Measurements from ENCODE around the gene LRRC66.

Gene LRRC66

GRCh38 chr4:52019936-52020657, at the start of gene LRRC66:
LRRC66 (minus strand) TSS chr4:52020363; CDS start chr4:52017613, 2,750 bp downstream.
- Mint-ChIP-seq H3K27me3 (no peaks in the 10 kb centered on the region), H3K9me3 (no peaks in the 10 kb centered on the region), H3K27ac (no peak within 1 kb of the TSS), H3K36me3 (peaks cover 12% of the 10 kb centered on the region), H3K4me1 (peaks cover 1% of the 10 kb centered on the region), H3K4me3 (no peak within 1 kb of the TSS)
- no peak for ATAC-seq

GRCh38 chr4:52069571-52069970, 49.4 kb upstream of the LRRC66 start:
- Mint-ChIP-seq H3K27me3 (peaks cover 51% of the 10 kb centered on the region), H3K4me1 (no peaks in the 10 kb centered on the region), H3K36me3 (no peaks in the 10 kb centered on the region), H3K27ac (no peak overlapping the region), H3K4me3 (no peak overlapping the region), H3K9me3 (peaks cover 3% of the 10 kb centered on the region)
- no peak for ATAC-seq

GRCh38 chr4:52059372-52059771, 39.2 kb upstream of the LRRC66 start:
- Mint-ChIP-seq H3K4me1 (no peaks in the 10 kb centered on the region), H3K36me3 (no peaks in the 10 kb centered on the region), H3K9me3 (no peaks in the 10 kb centered on the region), H3K4me3 (no peak overlapping the region), H3K27me3 (peaks cover 21% of the 10 kb centered on the region), H3K27ac (no peak overlapping the region)
- ATAC-seq = no peak

GRCh38 chr4:52058275-52058674, 38.1 kb upstream of the LRRC66 start:
- Mint-ChIP-seq H3K9me3 (no peaks in the 10 kb centered on the region), H3K27ac (no peak overlapping the region), H3K27me3 (peaks cover 31% of the 10 kb centered on the region), H3K36me3 (no peaks in the 10 kb centered on the region), H3K4me3 (no peak overlapping the region), H3K4me1 (no peaks in the 10 kb centered on the region)
- no peak for ATAC-seq

GRCh38 chr4:52057196-52057595, 37.0 kb upstream of the LRRC66 start:
- H3K4me1 Mint-ChIP-seq = peaks cover 5% of the 10 kb centered on the region
- no peak overlapping the region for H3K4me3 Mint-ChIP-seq
- H3K36me3 Mint-ChIP-seq = no peaks in the 10 kb centered on the region
- no peak overlapping the region for H3K27ac Mint-ChIP-seq
- H3K27me3 Mint-ChIP-seq = peaks cover 40% of the 10 kb centered on the region
- no peaks in the 10 kb centered on the region for H3K9me3 Mint-ChIP-seq
- ATAC-seq = no peak

- H3K9me3 Mint-ChIP-seq = no peaks in the 10 kb centered on the region
- no peaks in the 10 kb centered on the region for H3K36me3 Mint-ChIP-seq
- H3K27ac Mint-ChIP-seq = no peak overlapping the region
- H3K27me3 Mint-ChIP-seq = peaks cover 51% of the 10 kb centered on the region
- H3K4me3 Mint-ChIP-seq = no peak overlapping the region
- ATAC-seq = no peak
- H3K4me1 Mint-ChIP-seq = peaks cover 13% of the 10 kb centered on the region
Measured at GRCh38 chr4:52054254-52054653, 34.1 kb upstream of the LRRC66 start.

GRCh38 chr4:52052475-52052780, 32.3 kb upstream of the LRRC66 start:
- no peaks in the 10 kb centered on the region for H3K9me3 Mint-ChIP-seq
- peaks cover 67% of the 10 kb centered on the region for H3K27me3 Mint-ChIP-seq
- H3K4me1 Mint-ChIP-seq = peaks cover 13% of the 10 kb centered on the region
- peak overlapping the region; percentile 77 for H3K4me3 Mint-ChIP-seq
- H3K36me3 Mint-ChIP-seq = no peaks in the 10 kb centered on the region
- peak; percentile 14 for ATAC-seq
- H3K27ac Mint-ChIP-seq = no peak overlapping the region

- H3K27ac Mint-ChIP-seq = no peak overlapping the region
Measured at GRCh38 chr4:52051615-52052474, 31.7 kb upstream of the LRRC66 start.

GRCh38 chr4:52051213-52051614, 31.1 kb upstream of the LRRC66 start, which contains the start of gene SPATA18:
SPATA18 (plus strand) TSS chr4:52051304; CDS start chr4:52051705, 401 bp downstream.
- Mint-ChIP-seq H3K27ac (no peak within 1 kb of the TSS), H3K27me3 (peaks cover 66% of the 10 kb centered on the region), H3K9me3 (no peaks in the 10 kb centered on the region), H3K4me1 (peaks cover 13% of the 10 kb centered on the region), H3K36me3 (no peaks in the 10 kb centered on the region), H3K4me3 (peak within 1 kb of the TSS; percentile 77)
- peak; percentile 81 for ATAC-seq

More at GRCh38 chr4:52051615-52052474, 31.7 kb upstream of the LRRC66 start:
- Mint-ChIP-seq H3K36me3 (no peaks in the 10 kb centered on the region), H3K9me3 (no peaks in the 10 kb centered on the region), H3K27me3 (peaks cover 67% of the 10 kb centered on the region), H3K4me3 (peak overlapping the region; percentile 77), H3K4me1 (peaks cover 13% of the 10 kb centered on the region)
- peak; percentile 57 for ATAC-seq

GRCh38 chr4:52049266-52049665, 29.1 kb upstream of the LRRC66 start:
- Mint-ChIP-seq H3K4me1 (peaks cover 13% of the 10 kb centered on the region), H3K27me3 (peaks cover 58% of the 10 kb centered on the region), H3K9me3 (no peaks in the 10 kb centered on the region), H3K36me3 (no peaks in the 10 kb centered on the region), H3K27ac (no peak overlapping the region), H3K4me3 (no peak overlapping the region)
- ATAC-seq = no peak

GRCh38 chr4:52045028-52045427, 24.9 kb upstream of the LRRC66 start:
- no peak for ATAC-seq
- Mint-ChIP-seq H3K9me3 (no peaks in the 10 kb centered on the region), H3K27me3 (peaks cover 49% of the 10 kb centered on the region), H3K27ac (no peak overlapping the region), H3K4me1 (no peaks in the 10 kb centered on the region), H3K4me3 (no peak overlapping the region), H3K36me3 (no peaks in the 10 kb centered on the region)

- no peaks in the 10 kb centered on the region for H3K36me3 Mint-ChIP-seq
- H3K4me1 Mint-ChIP-seq = peaks cover 30% of the 10 kb centered on the region
- peak within 1 kb of the TSS; percentile 81 for H3K4me3 Mint-ChIP-seq
- peaks cover 14% of the 10 kb centered on the region for H3K27me3 Mint-ChIP-seq
- peak; percentile 95 for ATAC-seq
- H3K27ac Mint-ChIP-seq = peak within 1 kb of the TSS; percentile 61
- no peaks in the 10 kb centered on the region for H3K9me3 Mint-ChIP-seq
Measured at GRCh38 chr4:52038103-52038912, 18.1 kb upstream of the LRRC66 start, which contains the start of gene SGCB. SGCB (minus strand) TSS chr4:52038299; CDS start chr4:52038259, 40 bp downstream.

GRCh38 chr4:52037689-52038102, 17.5 kb upstream of the LRRC66 start:
- Mint-ChIP-seq H3K4me1 (peaks cover 30% of the 10 kb centered on the region), H3K4me3 (peak overlapping the region; percentile 77), H3K27ac (peak overlapping the region; percentile 61), H3K27me3 (peaks cover 8% of the 10 kb centered on the region), H3K36me3 (no peaks in the 10 kb centered on the region), H3K9me3 (no peaks in the 10 kb centered on the region)
- peak; percentile 77 for ATAC-seq

GRCh38 chr4:52036886-52037530, 16.8 kb upstream of the LRRC66 start:
- H3K27ac Mint-ChIP-seq = peak overlapping the region; percentile 61
- peaks cover 33% of the 10 kb centered on the region for H3K4me1 Mint-ChIP-seq
- H3K27me3 Mint-ChIP-seq = peaks cover 1% of the 10 kb centered on the region
- peak overlapping the region; percentile 77 for H3K4me3 Mint-ChIP-seq
- ATAC-seq = no peak
- H3K9me3 Mint-ChIP-seq = no peaks in the 10 kb centered on the region
- H3K36me3 Mint-ChIP-seq = peaks cover under 1% of the 10 kb centered on the region
